H54 (cell line): ENCODE data around the gene MCF2.

ENCODE experiments used
- DNase-seq: peaks from one replicate; pipeline ENCODE4 v3.0.0; 2011; ENCODE audit warnings: low spot score, mixed read lengths; ENCODE audit not compliant: insufficient read length
- FAIRE-seq: peaks from 3 replicates; lab custom pipeline; 2011; peaks lifted over from hg19 to GRCh38; lab: Jason Lieb, UNC
- POLR2A ChIP-seq: IDR thresholded peaks from 2 replicates; pipeline ENCODE4 v1.6.1; 2011; ENCODE audit warnings: low read depth, mild to moderate bottlenecking, low read length

MCF2 gene

DNA sequence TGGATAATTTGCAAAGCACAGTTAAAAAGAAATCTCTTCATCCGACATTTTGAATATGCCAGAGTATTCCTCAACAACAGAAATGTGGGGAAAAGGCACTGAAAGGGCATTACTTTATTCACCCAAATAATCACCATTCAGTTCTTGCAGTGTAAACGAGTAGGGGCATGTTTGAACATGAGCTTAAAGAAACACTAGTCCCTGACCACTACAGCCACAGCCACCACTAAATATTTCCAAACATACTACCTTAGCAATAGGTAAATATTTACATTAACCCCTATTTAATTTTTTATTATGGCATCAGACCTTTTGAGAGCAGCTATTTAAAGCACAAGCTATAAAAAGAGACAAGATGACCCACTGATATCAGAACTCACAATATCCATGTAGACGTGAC is 27.6 kb downstream of the MCF2 start:
- no peak for TF ChIP-seq POLR2A
- FAIRE-seq (no peak), DNase-seq (no peak)

DNA sequence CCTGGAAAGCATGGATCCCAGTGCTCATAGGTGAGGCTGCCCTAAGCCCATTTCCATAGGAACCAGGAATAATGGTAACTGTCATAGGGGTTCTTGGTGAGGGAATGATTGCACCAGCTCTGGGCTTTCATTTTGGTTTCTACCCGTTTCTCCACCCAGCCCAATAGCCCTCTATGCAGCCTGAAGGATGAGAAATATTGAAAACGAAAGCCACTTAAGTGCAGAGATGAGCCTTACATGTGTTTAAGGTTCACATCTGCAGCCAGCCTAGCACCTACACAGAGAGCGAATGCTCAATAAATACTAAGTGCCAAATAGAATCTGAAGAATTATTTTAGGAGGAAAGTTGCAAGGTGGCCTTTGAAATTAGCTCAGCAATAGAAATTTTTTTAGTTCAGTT is 60.4 kb downstream of the MCF2 start:
- FAIRE-seq (no peak), DNase-seq (no peak)
- TF ChIP-seq POLR2A, result no peak

GRCh38 chrX:139642241-139642927 is 65.6 kb downstream of the MCF2 start:
- DNase-seq, result no peak
- FAIRE-seq, result no peak
- no peak for TF ChIP-seq POLR2A

GRCh38 chrX:139640259-139640658 is 67.7 kb downstream of the MCF2 start:
- DNase-seq (no peak), FAIRE-seq (no peak)
- TF ChIP-seq POLR2A, result no peak

DNA sequence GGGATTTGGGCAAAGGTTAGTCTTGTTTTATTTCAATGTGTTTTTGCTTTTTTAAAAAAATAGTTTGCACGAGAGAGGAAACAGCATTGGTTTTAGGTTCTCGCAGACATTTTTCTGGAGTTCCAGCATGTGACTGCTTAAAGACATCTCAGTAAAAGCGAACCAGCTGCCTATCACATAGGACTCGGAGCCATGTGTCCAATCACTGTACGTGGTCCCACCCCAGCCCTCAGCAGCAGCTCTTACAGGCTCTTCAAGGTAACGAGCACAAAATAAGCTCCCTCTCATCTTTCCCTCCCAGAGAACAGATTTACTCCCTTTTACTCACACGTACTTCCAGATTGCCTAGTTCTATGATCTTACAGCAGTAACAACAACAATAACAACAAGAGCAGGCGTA is 68.7 kb downstream of the MCF2 start:
- FAIRE-seq (no peak), DNase-seq (no peak)
- TF ChIP-seq POLR2A, result no peak

DNA sequence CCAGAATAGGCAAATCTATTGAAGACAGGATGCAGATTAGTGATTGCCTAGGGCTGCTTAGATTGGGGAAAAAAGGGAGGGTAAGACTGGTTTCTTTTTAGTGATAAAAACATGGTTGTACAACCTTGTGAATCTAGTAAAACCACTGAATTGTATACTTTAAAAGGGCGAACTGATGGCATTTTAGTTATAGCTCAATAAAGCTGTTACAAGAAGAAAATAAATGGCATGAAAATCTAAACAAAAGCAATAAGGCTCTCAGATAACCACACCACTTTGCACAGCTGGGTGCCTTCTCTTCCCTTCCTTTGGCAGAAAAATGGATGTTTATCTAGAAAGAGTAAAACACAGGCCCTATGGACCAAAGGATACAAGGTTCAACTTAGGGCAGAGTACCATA is 107.9 kb downstream of the MCF2 start:
- FAIRE-seq (no peak), DNase-seq (no peak)
- TF ChIP-seq POLR2A, result no peak

- FAIRE-seq, result no peak
- no peak for DNase-seq
- no peak for TF ChIP-seq POLR2A
Observed at GRCh38 chrX:139596068-139596467, 111.9 kb downstream of the MCF2 start.

- DNase-seq (no peak), FAIRE-seq (no peak)
- no peak for TF ChIP-seq POLR2A
Observed at GRCh38 chrX:139585613-139586012, 122.4 kb downstream of the MCF2 start.

DNA sequence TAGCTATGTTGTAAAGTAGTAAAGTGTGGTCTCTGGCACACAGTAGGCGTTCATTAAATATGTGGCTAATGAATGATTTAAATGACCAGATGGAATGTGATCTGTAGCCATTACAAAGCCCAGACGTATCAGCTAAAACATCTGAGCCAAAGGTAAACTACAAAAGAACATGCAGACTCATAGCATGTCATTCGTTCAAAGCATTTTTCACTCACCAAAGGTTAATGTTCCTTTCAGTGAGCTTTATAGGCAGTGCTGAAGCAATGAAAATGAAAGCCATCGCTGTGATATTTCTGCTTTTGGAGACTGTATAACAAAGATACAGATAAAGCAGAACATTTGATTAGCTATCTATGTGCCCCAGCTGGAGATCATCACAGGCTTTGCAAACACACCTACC is 126.9 kb downstream of the MCF2 start:
- DNase-seq (no peak), FAIRE-seq (no peak)

GRCh38 chrX:139566981-139567380 is 141.0 kb downstream of the MCF2 start:
- no peak for TF ChIP-seq POLR2A
- no peak for FAIRE-seq
- no peak for DNase-seq

More for the DNA sequence above, 126.9 kb downstream of the MCF2 start:
- no peak for TF ChIP-seq POLR2A

DNA sequence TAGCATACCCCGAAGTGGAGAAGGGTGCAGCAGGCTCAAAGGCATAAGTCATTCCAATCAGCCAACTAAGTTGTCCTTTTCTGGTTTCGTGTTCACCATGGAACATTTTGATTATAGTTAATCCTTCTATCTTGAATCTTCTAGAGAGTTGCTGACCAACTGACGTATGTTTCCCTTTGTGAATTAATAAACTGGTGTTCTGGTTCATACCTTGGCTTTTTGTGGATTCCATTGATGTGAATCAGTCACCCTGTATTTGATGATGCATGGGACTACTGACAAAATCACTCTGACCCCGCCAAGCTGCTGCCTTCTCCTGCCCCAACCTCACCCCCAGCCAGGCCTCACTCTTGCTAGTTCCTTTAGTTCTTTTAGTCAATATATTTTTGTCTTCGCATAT is 144.7 kb downstream of the MCF2 start:
- FAIRE-seq (no peak), DNase-seq (no peak)
- no peak for TF ChIP-seq POLR2A

GRCh38 chrX:139560221-139560620 is 147.7 kb downstream of the MCF2 start:
- no peak for TF ChIP-seq POLR2A
- no peak for DNase-seq
- FAIRE-seq, result no peak

GRCh38 chrX:139559383-139560042 is 148.5 kb downstream of the MCF2 start:
- TF ChIP-seq POLR2A, result no peak
- FAIRE-seq (no peak), DNase-seq (peak; percentile 3)

DNA sequence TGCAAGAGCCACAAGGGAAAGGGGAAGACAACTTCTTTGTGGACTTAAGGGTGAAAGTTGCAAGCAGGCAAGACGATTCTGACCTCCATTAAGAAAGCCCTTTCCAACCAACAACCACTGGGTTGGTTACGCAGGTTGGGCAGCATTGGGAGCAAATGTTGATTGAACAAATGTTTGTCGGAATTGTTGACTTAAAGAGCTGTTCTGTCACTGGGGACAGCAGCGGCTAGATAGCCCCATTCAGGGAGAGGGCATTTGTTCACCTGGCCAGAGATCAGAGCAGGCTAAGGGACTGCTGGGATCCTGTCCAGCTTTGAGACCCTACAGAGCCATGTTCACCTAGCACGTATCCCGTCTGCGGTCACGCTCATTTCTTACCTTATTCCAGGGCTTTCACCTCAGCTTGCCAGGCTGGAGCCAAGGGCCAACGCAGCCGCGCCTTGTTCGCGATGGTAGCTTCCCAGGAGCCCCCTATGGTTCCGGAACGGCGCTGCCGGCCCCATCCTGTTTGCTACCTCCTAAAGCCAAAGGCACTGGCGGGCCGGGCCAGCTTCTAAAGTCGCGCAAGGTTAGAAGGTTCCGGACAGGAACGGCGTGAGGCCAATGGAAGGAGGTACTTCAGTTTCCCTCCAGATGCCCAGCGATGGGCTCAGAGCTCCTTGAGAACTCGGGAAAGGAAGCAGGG is 152.8 kb downstream of the MCF2 start:
- FAIRE-seq (no peak), DNase-seq (no peak)
- TF ChIP-seq POLR2A, result no peak
